SK-N-SH treated with all-trans-retinoic acid at 6 μM for 48 hours (cell line): ENCODE data around the gene SFXN5.

Source experiments
- ARNTL ChIP-seq: fragments of 450-650 bp; formaldehyde crosslinking; IDR thresholded peaks from 2 replicates; pipeline ENCODE4 v1.5.0; 2020; ENCODE audit warnings: low read depth, mild to moderate bottlenecking, moderate library complexity, borderline replicate concordance
- CSDC2 ChIP-seq: fragments of 250-450 bp; sonication (Bioruptor Pico); IDR thresholded peaks from 2 replicates; pipeline ENCODE4 v1.5.0; 2020; ENCODE audit warnings: mild to moderate bottlenecking, moderate library complexity
- CSRNP3 ChIP-seq: fragments of 250-450 bp; sonication (Bioruptor Pico); IDR thresholded peaks from 2 replicates; pipeline ENCODE4 v1.5.1; 2021; ENCODE audit warnings: mild to moderate bottlenecking, moderate library complexity
- PATZ1 ChIP-seq: fragments of 250-450 bp; sonication (Bioruptor Pico); IDR thresholded peaks from 2 replicates; pipeline ENCODE4 v1.8.0; 2020; ENCODE audit warnings: mild to moderate bottlenecking, moderate library complexity, borderline replicate concordance
- RARB ChIP-seq: fragments of 250-450 bp; sonication (Bioruptor Pico); IDR thresholded peaks from 2 replicates; pipeline ENCODE4 v1.8.0; 2021; ENCODE audit warnings: mild to moderate bottlenecking, moderate library complexity
- TOX ChIP-seq: fragments of 250-450 bp; sonication (Bioruptor Pico); IDR thresholded peaks from 2 replicates; pipeline ENCODE4 v1.8.0; 2021; ENCODE audit warnings: mild to moderate bottlenecking, moderate library complexity, borderline replicate concordance
- ZC3H10 ChIP-seq: fragments of 250-450 bp; sonication (Bioruptor Pico); IDR thresholded peaks from 2 replicates; pipeline ENCODE4 v1.5.1; 2021; ENCODE audit warnings: mild to moderate bottlenecking, moderate library complexity
- ZFP3 ChIP-seq: fragments of 250-450 bp; sonication (Bioruptor Pico); IDR thresholded peaks from 2 replicates; pipeline ENCODE4 v1.5.0; 2020; ENCODE audit warnings: mild to moderate bottlenecking, moderate library complexity
- ZNF70 ChIP-seq: fragments of 450-650 bp; formaldehyde crosslinking; IDR thresholded peaks from 2 replicates; pipeline ENCODE4 v1.5.0; 2020; ENCODE audit warnings: mild to moderate bottlenecking, moderate library complexity

GRCh38 chr2:73009177-73009839 is 62.2 kb downstream of the SFXN5 start:
- TF ChIP-seq TOX (CRISPR knock-in tag), result no peak
- no peak for TF ChIP-seq ZC3H10 (CRISPR knock-in tag)
- TF ChIP-seq ARNTL (CRISPR knock-in tag), result no peak
- TF ChIP-seq ZNF70 (CRISPR knock-in tag), result no peak
- no peak for TF ChIP-seq CSDC2 (CRISPR knock-in tag)
- no peak for TF ChIP-seq ZFP3
- TF ChIP-seq CSRNP3 (CRISPR knock-in tag), result no peak
- TF ChIP-seq RARB, result no peak
- TF ChIP-seq PATZ1 (CRISPR knock-in tag), result no peak
